Stimulated activated CD4-positive, alpha-beta T cell treated with anti-CD3 and anti-CD28 coated beads, Interleukin-4, amount 100 ng/mL, for 24 hours (primary cell): Measurements from ENCODE around the gene POLG.
A peak's percentile ranks its signal among the peaks of the same experiment; 100 is the strongest.

Source experiments
- DNase-seq: peaks from one replicate; pipeline ENCODE4 v3.0.0-alpha.2; 2020

POLG gene

GRCh38 chr15:89334510-89335297, at the start of gene POLG:
TSS of gene POLG (minus strand) at chr15:89334824. CDS start at chr15:89333754, 1,070 bp downstream.
- peak; percentile 99 for DNase-seq

GRCh38 chr15:89384176-89384604, 49.6 kb upstream of the POLG start:
- no peak for DNase-seq

- no peak for DNase-seq
Observed at GRCh38 chr15:89383365-89384175, 48.9 kb upstream of the POLG start.

- DNase-seq: no peak
Observed at GRCh38 chr15:89381888-89382686, 47.5 kb upstream of the POLG start.

- DNase-seq: no peak
Observed at GRCh38 chr15:89381331-89381730, 46.7 kb upstream of the POLG start.

- no peak for DNase-seq
Observed at GRCh38 chr15:89379818-89380217, 45.2 kb upstream of the POLG start.

GRCh38 chr15:89379251-89379695, 44.6 kb upstream of the POLG start:
- no peak for DNase-seq

GRCh38 chr15:89378296-89379151, 43.9 kb upstream of the POLG start:
- no peak for DNase-seq

GRCh38 chr15:89377842-89378295, 43.2 kb upstream of the POLG start:
- DNase-seq: no peak

- DNase-seq: no peak
Observed at GRCh38 chr15:89377024-89377841, 42.6 kb upstream of the POLG start.

- DNase-seq: no peak
Observed at GRCh38 chr15:89376388-89376787, 41.8 kb upstream of the POLG start.

GRCh38 chr15:89375093-89376005, 40.7 kb upstream of the POLG start:
- no peak for DNase-seq

GRCh38 chr15:89374086-89374981, 39.7 kb upstream of the POLG start:
- no peak for DNase-seq

- DNase-seq: no peak
Observed at GRCh38 chr15:89372069-89372935, 37.7 kb upstream of the POLG start.

GRCh38 chr15:89371228-89372044, 36.8 kb upstream of the POLG start:
- no peak for DNase-seq

GRCh38 chr15:89370978-89371227, 36.3 kb upstream of the POLG start:
- no peak for DNase-seq
